Measurements from ENCODE around the gene CMTM1.
"Not testable (repeated sequence)": the region's sequence is repeated elsewhere in the genome, so short reads cannot be mapped to it uniquely, and the experiment has no call there.

Gene CMTM1

GRCh38 chr16:66608241-66609138, 42.3 kb downstream of the CMTM1 start:
- Histone ChIP-seq H3K4me1 (ENCODE audit: low read depth, poor library complexity, severe bottlenecking) (peaks cover 14% of the 10 kb centered on the region), H3K4me3 (IDR thresholded peaks at IDR 0.05; ENCODE audit: insufficient read depth, low read depth, low read length) (no peak overlapping the region), H3K79me2 (ENCODE audit: insufficient read depth, low read depth) (no peaks in the 10 kb centered on the region), H3K36me3 (ENCODE audit: insufficient read depth) (no peaks in the 10 kb centered on the region), H3K27me3 (ENCODE audit: insufficient read depth, low read depth) (no peaks in the 10 kb centered on the region), H3K9ac (no peak overlapping the region), H3K27ac (no peak overlapping the region), H3K4me2 (no peak overlapping the region), H2AFZ (ENCODE audit: low read depth) (peak overlapping the region; percentile 9; the same call in 1 of the 2 replicates), H4K20me1 (ENCODE audit: insufficient read depth) (no peaks in the 10 kb centered on the region)
- TF ChIP-seq CTCF (conservative IDR thresholded peaks at IDR 0.05; ENCODE audit: low read depth, low read length), result peak; percentile 96

GRCh38 chr16:66609139-66609510, 42.9 kb downstream of the CMTM1 start:
- H4K20me1 ChIP-seq (ENCODE audit: insufficient read depth), result no peaks in the 10 kb centered on the region
- TF ChIP-seq CTCF (conservative IDR thresholded peaks at IDR 0.05; ENCODE audit: low read depth, low read length), result no peak
- H3K9ac ChIP-seq, result no peak overlapping the region
- no peaks in the 10 kb centered on the region for H3K36me3 ChIP-seq (ENCODE audit: insufficient read depth)
- H2AFZ ChIP-seq (ENCODE audit: low read depth), result peak overlapping the region; percentile 9; the same call in 1 of the 2 replicates
- H3K4me1 ChIP-seq (ENCODE audit: low read depth, poor library complexity, severe bottlenecking), result peaks cover 12% of the 10 kb centered on the region
- no peaks in the 10 kb centered on the region for H3K27me3 ChIP-seq (ENCODE audit: insufficient read depth, low read depth)
- no peak overlapping the region for H3K4me2 ChIP-seq
- no peaks in the 10 kb centered on the region for H3K79me2 ChIP-seq (ENCODE audit: insufficient read depth, low read depth)
- H3K27ac ChIP-seq, result no peak overlapping the region
- no peak overlapping the region for H3K4me3 ChIP-seq (IDR thresholded peaks at IDR 0.05; ENCODE audit: insufficient read depth, low read depth, low read length)

- Histone ChIP-seq H3K36me3 (ENCODE audit: insufficient read depth) (no peaks in the 10 kb centered on the region), H3K27ac (no peak overlapping the region), H3K9ac (no peak overlapping the region), H3K27me3 (ENCODE audit: insufficient read depth, low read depth) (no peaks in the 10 kb centered on the region), H4K20me1 (ENCODE audit: insufficient read depth) (no peaks in the 10 kb centered on the region), H3K4me3 (IDR thresholded peaks at IDR 0.05; ENCODE audit: insufficient read depth, low read depth, low read length) (no peak overlapping the region), H3K4me2 (no peak overlapping the region), H3K79me2 (ENCODE audit: insufficient read depth, low read depth) (no peaks in the 10 kb centered on the region), H2AFZ (ENCODE audit: low read depth) (no peak overlapping the region), H3K4me1 (ENCODE audit: low read depth, poor library complexity, severe bottlenecking) (peaks cover 12% of the 10 kb centered on the region)
- no peak for TF ChIP-seq CTCF (conservative IDR thresholded peaks at IDR 0.05; ENCODE audit: low read depth, low read length)
Observed at GRCh38 chr16:66610111-66610820, 44.0 kb downstream of the CMTM1 start.

GRCh38 chr16:66611911-66612310, 45.7 kb downstream of the CMTM1 start:
- H3K27me3 ChIP-seq (ENCODE audit: insufficient read depth, low read depth); H2AFZ ChIP-seq (ENCODE audit: low read depth); H3K79me2 ChIP-seq (ENCODE audit: insufficient read depth, low read depth); H3K36me3 ChIP-seq (ENCODE audit: insufficient read depth); H4K20me1 ChIP-seq (ENCODE audit: insufficient read depth); H3K4me2 ChIP-seq; H3K4me3 ChIP-seq (IDR thresholded peaks at IDR 0.05; ENCODE audit: insufficient read depth, low read depth, low read length); H3K27ac ChIP-seq; H3K9ac ChIP-seq: not testable (repeated sequence)
- peaks cover 12% of the 10 kb centered on the region for H3K4me1 ChIP-seq (ENCODE audit: low read depth, poor library complexity, severe bottlenecking)
